NCI-H460 (cell line): ENCODE measurements around the gene ALAS1. TPM values are rescaled to one million over a fixed set of nuclear protein-coding genes. Genes with fewer than 3 reads are reported as not detected.

ENCODE experiments used
- DNase-seq: peaks from one replicate; pipeline ENCODE4 v3.0.0-alpha.2; 2016; ENCODE audit warnings: low read depth; ENCODE audit errors: extremely low read depth
- total RNA-seq: library from RNA; depleted of rRNA; stranded (reverse); fragments of >200 nt; shearing (Covaris generic); gene quantifications from 2 replicates; pipeline ENCODE4 v1.2.3, GENCODE V29; 2014

The ALAS1 gene
- total RNA-seq, 1 experiment from 2014 or later = 56.3 TPM

DNA sequence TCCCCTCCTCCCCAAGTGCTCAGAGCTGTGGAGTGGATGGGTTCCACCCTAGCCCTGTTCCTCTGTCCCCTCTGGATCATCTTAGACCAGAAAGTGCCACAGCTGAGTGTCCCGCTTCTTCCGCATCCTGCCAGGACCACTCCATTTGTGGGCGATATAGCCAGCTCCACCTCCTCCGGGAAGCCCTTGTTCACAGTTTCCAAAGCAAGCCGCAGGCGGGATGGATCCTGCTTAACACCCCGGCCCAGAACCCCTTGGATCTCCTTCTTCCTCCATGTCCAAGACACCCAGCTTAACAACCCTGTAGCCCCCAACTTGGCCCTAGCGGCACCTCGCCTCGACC, 490 bp upstream of the ALAS1 start:
- no peak for DNase-seq

DNA sequence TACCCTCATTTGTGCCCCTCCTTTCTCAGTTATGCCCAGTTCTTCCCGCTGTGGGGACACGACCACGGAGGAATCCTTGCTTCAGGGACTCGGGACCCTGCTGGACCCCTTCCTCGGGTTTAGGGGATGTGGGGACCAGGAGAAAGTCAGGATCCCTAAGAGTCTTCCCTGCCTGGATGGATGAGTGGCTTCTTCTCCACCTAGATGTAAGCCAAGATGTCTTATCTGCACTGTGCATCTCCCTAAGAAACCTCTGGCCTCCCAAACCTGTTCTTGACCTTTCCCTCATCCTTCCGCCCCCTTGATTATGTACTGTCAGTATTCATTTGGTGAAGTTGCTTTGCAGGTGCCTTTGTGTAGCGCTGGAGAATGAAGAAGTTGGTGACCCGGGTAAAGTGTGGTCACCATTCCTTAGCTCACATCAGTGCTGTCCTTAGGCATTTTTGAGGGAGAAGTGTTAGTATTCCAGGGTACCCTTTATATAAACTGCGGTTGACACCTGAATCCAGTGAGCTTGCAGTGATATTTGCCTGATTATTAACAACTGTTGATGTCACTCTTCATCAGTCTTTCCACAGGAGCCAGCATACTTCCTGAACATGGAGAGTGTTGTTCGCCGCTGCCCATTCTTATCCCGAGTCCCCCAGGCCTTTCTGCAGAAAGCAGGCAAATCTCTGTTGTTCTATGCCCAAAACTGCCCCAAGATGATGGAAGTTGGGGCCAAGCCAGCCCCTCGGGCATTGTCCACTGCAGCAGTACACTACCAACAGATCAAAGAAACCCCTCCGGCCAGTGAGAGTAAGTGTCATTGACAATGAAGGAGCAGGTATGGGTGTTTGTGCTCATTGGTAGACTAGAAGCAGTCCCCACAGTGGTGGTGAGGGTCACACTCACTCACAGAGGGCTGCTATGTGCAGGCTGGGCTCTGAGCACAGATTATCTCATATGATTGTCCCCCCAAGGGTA, 966 bp downstream of the ALAS1 start:
- DNase-seq = no peak

- no peak for DNase-seq
Measured at GRCh38 chr3:52200981-52201679, 3.2 kb downstream of the ALAS1 start.

DNA sequence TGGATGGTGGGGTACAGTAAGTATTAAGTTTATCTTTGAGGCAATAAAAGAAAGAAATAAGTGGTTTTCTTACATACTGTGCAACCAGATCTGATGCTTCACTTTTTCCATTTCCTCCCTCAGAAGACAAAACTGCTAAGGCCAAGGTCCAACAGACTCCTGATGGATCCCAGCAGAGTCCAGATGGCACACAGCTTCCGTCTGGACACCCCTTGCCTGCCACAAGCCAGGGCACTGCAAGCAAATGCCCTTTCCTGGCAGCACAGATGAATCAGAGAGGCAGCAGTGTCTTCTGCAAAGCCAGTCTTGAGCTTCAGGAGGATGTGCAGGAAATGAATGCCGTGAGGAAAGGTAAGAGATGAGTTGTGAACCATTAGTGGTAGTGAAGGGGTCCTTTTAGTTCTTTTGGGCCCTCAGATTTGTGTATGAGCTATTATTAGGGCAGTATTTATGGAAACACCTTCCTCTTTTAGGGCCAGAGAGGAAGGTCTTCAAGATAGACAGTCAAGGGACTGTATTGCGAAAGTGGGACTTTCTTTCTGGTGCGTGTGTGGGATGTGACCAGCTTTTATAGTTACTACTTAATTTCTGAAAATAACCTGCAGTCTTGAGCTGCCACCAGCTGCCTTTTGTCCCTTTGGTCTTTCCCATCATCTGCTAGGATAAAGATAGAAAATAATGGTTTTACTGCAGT, 4.6 kb downstream of the ALAS1 start:
- DNase-seq = no peak

DNA sequence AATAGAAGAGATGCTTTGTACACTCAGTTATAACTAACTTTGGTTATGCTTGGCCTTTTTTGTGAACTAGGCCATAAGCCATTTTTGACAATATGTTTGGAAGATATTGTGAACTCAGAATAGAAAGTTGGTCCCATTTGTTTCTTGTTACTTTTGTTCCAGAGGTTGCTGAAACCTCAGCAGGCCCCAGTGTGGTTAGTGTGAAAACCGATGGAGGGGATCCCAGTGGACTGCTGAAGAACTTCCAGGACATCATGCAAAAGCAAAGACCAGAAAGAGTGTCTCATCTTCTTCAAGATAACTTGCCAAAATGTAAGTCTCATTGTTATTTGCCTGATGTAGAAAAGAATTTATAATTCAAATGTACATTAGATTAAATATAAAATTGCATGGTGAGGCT, 5.7 kb downstream of the ALAS1 start:
- no peak for DNase-seq

DNA sequence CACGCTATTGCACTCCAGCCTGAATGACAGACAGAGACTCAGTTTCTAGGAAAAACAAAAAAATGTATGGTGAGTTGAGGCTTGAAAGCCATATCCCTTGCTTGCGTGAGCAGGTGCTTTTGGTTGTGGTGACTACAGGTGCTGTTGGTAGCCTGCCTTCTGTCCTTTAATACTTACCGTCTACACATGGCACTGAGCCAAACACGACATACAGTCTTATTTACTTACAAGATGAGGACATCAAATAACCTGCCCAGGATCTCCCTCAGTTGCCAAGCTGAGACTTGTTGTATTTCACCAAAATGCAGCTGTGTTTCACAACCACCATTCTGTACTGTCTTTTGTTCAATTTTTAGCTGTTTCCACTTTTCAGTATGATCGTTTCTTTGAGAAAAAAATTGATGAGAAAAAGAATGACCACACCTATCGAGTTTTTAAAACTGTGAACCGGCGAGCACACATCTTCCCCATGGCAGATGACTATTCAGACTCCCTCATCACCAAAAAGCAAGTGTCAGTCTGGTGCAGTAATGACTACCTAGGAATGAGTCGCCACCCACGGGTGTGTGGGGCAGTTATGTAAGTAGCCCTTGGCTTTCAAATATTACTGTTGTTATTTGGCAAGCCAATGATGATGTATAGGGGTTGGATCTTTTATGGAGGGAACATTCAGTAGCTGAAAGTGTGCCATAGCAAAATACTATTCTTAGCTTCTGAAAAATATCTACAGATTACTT, 6.5 kb downstream of the ALAS1 start:
- DNase-seq = no peak

DNA sequence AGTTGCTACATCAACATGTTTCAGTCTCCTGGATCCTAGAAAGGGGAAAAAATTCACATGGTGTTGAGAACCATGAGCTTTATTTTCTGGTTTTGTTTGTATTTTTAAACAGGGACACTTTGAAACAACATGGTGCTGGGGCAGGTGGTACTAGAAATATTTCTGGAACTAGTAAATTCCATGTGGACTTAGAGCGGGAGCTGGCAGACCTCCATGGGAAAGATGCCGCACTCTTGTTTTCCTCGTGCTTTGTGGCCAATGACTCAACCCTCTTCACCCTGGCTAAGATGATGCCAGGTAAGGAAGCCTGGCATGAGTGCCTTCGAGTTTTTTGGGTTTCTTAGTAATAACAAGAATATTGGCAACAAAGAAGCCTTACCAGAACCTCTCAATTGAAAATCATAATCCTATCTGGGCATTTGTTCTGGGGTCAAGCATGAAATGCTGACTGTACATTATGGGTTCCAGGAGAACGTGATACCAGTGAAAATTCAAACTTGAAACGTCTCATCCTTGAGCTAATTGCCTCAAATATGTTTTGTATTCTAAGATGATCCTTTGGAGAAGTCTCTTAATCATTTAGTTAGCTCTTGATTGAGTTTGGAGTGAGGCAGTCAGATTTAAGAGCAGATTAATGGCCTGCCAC, 7.9 kb downstream of the ALAS1 start:
- DNase-seq = no peak

GRCh38 chr3:52208556-52208955, 10.6 kb downstream of the ALAS1 start:
- DNase-seq = no peak

GRCh38 chr3:52210037-52210436, 12.1 kb downstream of the ALAS1 start:
- no peak for DNase-seq

DNA sequence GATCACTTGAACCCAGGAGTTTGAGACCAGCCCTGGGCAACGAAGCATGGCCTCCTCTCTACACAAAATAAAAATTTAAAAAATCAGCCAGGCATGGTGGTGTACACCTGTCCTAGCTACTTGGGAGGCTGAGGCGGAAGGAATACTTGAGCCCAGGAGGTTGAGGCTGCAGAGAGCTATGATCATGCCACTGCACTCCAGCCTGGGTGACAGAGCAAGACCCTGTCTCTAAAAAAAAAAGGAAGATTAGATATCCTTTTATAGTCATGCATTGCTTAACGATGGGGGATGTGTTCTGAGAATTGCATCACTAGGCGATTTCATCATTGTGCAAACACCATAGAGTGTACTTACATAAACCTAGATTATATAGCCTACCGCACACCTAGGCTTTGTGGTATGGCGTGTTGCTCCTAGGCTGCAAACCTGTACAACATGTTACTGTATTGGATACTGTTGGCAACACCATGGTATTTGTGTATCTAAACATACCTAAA, 12.6 kb downstream of the ALAS1 start:
- DNase-seq = no peak

DNA sequence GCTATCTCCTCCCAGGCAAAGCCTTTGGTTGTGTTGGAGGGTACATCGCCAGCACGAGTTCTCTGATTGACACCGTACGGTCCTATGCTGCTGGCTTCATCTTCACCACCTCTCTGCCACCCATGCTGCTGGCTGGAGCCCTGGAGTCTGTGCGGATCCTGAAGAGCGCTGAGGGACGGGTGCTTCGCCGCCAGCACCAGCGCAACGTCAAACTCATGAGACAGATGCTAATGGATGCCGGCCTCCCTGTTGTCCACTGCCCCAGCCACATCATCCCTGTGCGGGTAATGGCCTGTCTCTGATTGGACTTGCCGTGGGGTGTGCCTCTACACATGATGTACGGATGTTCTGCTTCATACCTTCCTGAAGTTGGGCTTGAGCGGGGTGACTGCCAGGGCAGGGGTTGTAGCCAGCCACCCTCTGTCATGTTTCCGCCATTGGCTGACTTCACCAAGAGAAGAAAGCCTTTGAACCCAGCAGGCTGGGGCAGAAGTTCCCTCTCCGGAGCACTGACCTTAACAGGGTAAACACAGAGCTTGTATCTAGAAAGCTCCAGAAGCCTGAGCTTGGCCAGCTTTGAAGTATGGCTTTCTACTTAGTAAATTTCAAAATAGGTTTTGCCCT, 13.4 kb downstream of the ALAS1 start:
- DNase-seq = no peak

- DNase-seq = no peak
Measured at GRCh38 chr3:52213005-52213404, 15.0 kb downstream of the ALAS1 start.

DNA sequence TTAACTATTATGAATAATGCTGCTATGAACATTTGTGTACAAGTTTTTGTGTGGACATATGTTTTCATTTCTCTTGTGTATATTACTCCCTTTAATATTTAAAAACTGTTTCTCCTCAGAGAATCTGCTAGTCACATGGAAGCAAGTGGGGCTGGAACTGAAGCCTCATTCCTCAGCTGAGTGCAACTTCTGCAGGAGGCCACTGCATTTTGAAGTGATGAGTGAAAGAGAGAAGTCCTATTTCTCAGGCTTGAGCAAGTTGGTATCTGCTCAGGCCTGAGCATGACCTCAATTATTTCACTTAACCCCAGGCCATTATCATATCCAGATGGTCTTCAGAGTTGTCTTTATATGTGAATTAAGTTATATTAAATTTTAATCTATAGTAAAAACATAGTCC, 15.9 kb downstream of the ALAS1 start:
- no peak for DNase-seq

GRCh38 chr3:52215351-52215750, 17.4 kb downstream of the ALAS1 start:
- DNase-seq = no peak

DNA sequence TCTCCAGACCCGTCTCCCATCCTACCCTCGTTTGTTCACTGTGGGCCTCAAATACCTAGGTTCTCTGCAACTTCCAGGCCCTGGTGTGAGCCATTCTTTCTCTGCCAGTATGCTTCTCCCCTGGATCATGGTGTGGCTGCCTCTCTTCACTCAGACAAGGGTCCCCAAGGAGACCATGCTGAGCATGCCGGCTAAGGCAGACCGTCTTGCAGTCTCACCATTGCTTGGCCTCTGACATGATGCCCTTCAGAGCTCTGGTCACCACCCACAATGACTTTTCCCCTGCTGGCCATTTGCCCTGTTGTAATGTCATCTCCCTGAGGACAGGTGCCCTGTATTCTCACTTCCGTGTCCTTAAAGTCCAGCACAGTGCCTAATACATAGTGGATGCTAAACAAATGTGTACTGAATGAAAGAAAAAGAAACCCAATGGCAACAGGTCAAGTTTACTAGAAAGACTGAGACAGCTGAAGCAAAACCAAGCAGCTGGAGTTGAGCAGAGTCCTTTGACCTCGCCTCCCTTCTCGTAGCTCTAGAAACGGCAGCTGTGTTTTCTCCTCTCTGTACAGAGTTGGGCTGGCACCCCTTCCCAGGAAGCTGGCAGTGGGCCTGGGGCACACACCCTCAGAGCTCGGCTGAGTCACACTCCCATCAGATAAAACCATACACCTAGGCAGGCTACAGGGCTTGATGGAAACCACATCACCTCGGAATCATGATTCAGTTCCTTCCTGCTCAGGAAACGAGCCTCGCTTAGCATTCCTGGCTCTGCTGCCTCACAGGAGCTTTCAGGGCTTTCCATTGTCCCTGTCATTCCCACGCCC, 18.8 kb downstream of the ALAS1 start:
- no peak for DNase-seq

GRCh38 chr3:52217409-52217805, 19.4 kb downstream of the ALAS1 start:
- no peak for DNase-seq

DNA sequence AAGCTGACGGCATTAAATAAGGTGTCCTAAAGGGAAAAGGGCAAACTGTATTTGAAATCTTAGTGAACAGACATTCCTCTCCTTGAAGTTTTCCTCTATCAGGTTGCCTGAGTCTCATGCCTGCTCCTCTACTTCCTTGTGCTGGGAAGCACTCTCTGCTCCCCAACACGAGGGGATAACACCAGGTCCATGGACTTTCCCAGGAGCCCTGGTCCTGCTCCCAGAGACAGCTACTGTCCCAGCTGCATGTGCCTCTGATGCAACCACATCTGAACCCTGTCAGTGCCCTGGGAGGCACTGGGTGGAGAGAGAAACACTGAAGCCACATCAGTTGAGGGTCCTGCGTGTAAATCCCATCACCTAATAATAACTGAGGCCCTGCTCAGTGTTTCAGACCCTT, 20.1 kb downstream of the ALAS1 start:
- no peak for DNase-seq

GRCh38 chr3:52218454-52218853, 20.5 kb downstream of the ALAS1 start:
- DNase-seq = no peak
